Activated CD8-positive, alpha-beta memory T cell treated with anti-CD3 and anti-CD28 coated beads, Interleukin-2, amount 50 U/mL, for 48 hours (primary cell): ENCODE results near the gene DENND4A.

Experiments used
- DNase-seq: peaks from one replicate; pipeline ENCODE4 v3.0.0-alpha.2; 2020

The DENND4A gene

DNA sequence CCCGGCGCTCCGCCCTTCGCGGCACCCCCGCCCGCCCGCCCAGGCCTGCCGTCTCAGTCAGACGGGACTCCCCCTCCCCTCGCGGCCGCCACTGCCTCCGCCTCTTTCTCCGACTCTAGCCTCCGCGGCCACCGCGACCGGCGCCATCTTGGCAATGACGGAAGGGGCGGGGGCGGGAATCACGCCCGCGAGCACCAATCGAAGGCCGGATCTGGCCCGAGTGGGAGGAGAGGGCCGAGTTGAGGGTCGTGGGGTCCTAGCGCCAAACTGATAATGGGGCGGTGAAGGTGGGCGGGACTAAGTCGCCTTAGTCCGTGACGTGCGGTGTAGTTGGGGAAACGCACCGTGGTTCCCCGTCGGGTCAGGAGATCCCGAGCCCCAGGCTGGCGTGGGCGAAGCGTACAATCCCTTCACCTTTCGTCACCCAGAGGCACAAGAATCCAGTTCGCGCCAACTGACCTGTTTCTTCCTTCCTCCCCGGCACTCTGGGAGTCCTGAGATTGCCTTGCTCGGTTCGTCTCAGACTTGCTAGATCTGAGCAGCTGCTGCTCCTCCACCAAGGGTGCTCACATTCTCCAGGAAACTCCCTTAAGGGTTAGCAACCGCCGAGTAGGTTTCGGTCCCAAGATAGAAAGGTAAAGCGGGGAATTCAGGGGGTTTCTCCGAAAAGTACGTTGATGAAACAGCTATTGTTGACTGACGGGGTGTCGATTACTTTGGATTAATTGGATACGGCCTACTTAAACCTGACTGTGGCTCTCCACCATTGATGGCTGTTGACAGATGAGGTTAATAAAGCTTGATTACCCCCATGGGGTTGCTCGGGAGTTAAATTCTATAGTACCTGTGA is at the start of gene DENND4A:
Gene DENND4A (minus strand): TSS at position 156 of the 850 bp plus-strand sequence. CDS start 35,843 bp downstream, outside the sequence.
- peak; percentile 98 for DNase-seq

- no peak for DNase-seq
These were observed 49.2 kb upstream of the DENND4A start for GRCh38 chr15:65841121-65841930.

- no peak for DNase-seq
These were observed 47.9 kb upstream of the DENND4A start for GRCh38 chr15:65839985-65840384.

DNA sequence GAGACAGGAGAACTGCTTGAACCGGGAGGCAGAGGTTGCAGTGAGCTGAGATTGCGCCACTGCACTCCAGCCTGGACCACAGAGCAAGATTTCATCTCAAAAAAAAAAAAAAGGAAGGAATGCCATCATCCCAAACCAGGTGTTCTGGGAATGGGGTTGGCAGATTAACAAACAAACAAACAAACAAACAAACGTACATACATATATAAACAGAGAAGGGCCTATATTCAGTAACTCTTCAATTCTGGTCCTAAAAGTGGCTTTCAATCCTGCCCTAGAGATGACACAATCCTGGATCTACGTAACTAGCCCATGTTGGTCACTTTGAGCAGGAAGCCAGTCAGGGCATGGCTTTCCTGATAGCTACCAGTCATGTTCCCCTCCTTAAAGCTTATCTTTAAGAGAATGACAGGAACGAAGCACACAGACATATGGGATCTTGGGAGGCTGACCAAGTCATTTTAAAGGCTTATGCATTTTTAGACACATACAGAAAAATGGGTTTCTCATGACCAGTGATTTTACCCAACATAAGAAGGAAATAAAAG is 47.3 kb upstream of the DENND4A start:
- DNase-seq, result no peak

- DNase-seq, result no peak
These were observed 45.5 kb upstream of the DENND4A start for GRCh38 chr15:65837301-65838294.

DNA sequence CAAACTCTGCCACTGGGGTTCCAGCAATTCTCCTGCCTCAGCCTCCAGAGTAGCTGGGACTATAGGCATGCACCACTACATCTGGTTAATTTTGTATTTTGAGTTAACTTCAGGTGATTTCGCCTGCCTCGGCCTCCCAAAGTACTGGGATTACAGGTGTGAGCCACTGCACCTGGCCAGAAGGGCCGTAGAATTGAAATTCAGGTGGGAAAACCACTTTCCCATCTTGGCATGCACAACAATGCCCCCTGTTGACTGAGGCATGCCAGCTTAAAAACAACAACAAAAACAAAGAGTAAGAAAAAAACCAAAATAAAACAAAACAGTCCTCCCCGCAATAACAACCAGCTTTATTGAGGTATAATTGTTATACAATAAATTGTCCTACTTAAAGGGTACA is 44.6 kb upstream of the DENND4A start:
- no peak for DNase-seq

- DNase-seq, result no peak
These were observed 43.4 kb upstream of the DENND4A start for GRCh38 chr15:65835447-65835846.

DNA sequence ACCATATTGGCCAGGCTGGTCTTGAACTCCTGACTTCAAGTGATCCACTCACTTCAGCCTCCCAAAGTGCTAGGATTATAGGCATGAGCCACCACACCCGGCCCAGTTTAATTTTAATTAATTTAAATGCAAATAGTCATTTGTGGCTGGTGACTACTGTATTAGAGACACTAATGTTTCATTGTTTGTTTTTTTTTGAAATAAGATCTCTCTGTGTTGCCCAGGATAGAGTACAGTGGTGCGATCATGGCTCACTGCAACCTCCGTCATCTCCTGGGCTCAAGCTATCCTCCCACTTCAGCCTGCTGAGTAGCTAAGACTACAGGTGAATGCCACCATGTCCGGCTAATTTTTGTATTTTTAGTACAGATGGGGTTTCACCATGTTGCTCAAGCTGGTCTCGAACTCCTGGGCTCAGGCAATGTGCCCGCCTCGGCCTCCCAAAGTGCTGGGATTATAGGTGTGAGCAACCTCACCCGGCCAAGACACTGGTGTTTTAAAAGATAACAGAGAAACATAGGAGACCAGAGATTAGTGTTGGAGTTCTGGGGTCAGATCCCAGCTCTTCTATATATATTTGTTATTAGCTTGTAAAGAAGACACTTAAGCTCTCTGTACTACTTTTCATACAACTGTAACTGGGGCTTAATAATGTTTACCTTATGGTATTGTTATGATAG is 42.6 kb upstream of the DENND4A start:
- DNase-seq, result no peak

DNA sequence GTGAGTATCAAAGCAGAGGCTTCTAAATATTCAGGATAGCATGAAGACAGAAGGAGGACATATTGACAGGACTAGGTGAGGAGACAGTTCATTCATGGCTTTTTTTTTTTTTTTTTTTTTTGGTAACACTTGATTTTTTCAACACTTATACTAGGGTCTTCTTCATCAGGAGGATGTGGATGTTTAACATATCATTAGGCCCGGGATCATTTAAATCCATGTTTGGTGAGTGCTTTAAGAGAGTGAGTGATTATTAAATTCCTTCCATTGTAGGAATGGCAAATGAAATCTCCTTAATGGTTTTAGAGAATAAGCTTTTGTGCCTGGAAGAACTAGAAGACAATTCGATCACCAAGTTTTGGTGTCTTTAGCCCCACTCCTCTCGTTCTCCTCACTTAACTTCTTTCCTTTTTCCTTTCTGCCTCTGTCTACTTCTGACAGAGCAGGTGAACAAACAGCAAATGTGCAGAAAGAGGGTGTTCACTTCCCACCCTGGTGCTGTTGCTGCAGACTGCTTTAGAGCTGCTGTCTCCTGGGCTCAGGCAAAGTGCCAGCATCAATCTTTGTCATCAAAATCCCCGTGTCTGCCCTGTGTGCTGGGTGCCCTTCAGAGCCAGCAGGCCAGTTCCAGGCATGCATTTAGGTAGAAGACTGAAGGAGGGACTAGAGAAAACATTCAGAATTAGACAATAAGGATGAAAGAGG is 41.6 kb upstream of the DENND4A start:
- DNase-seq, result no peak

DNA sequence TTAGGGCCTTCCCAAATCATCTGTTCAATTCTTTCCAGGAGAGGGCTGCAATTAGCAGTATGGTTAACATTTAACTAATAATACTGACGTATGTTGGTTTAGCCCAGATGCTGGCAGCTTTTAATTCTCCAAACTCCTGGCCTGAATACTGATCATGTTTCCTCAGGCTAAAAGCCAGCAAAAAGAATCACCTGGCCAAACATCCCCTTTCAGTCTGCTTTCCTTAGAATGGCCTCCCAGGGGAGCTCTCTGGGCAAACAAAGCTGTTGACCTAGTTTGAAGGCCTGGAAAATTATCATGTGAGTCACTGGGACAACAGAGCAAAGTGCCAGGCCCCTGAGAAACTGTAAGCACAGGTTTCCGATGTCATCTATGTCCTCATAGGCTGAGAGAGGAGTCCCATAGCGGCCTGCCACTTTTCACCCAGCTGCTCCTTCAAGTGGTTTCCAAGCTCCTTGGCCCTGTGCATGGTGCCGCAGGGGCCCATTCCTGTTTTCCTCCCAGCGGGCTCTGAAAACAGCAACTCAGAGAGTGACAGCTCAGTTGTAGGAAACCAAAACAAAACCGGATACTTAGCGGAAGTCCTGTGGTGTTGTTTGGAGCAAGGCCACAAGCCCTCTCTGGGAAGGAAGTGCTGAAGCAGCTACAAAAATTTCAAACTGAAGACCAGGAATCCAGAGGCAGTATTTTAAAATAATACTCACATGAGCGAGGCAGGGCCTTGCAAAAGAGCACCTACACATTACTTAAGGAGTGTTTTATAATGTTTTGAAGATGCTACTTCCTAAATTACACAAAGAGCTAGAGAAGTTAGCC is 40.7 kb upstream of the DENND4A start:
- DNase-seq, result peak; percentile 74

DNA sequence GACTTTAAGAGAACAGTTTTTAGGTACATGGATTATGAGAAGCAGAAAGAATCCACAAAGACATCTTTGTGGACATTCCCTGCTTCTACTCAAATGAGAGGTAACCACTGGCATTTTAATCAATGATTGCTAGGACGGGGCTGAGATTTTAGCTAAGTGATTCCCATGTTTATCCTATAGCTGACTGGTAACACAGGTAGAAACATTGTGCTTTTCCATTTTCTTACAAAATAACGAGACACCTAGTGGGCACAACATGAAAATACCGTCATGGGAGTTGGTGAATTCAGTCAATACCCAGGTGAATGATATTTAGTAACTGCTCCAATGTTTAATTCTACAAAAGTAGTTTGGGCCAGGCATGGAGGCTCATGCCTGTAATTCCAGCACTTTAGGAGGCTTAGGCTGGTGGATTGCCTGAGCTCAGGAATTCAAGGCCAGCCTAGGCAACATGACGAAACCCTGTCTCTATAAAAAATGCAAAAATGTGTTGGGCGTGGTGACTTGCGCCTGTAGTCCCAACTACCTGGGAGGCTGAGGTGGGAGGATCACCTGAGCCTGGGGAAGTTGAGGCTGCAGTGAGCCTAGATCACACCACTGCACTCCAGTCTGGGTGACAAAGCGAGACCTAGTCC is 37.2 kb upstream of the DENND4A start:
- no peak for DNase-seq

GRCh38 chr15:65828585-65828984 is 36.5 kb upstream of the DENND4A start:
- no peak for DNase-seq

DNA sequence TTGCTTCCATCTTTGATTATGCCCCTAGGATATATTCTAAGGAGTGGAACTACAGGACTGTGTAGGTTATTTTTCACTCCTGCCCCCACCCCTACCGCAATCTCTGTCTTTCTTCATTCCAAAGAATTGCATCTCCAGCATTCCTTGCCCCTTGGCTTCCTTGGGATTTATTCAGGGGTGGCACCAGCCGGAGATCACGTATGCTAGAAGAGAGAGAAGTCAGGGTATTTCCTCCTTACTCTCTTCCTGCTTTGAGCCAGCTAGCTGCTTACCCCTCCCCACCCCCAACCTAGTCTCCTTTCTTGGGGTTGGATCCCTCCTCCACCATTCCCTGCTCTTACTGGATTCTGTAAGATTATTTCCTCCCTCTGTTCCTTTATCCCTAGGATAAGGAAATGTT is 35.0 kb upstream of the DENND4A start:
- no peak for DNase-seq

GRCh38 chr15:65824941-65825544 is 33.0 kb upstream of the DENND4A start:
- no peak for DNase-seq

DNA sequence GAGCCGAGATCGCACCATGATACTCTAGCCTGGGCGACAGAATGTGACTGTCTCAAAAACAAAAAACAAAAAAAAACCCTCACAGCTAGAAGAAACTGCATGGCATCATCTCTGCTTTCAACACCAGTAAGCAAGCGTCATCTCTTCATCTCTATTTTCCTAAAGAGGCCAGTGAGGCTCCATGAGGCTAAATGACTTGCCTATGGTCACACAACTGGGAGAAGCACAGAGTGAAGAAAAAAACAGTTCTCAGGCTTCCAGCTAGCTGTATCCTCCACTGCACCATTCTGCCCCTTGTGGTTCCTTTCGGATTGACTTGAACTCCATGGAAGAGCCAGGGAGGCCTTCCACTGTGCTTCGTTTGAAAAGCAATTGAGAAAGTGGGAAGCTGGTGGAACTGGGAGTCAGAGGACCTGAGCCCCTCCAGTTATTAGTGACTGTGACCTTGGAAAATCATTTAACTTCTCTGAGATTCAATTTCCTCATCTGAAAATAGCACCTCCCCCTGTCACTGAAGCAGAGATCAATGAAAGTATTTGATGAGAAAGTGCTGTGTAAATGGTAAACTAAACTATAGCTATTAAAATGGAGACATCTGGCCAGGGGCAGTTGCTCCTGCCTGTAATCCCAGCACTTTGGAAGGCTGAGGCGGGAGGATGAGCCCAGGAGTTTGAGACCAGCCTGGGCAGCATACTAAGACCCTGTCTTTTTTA is 32.1 kb upstream of the DENND4A start:
- DNase-seq, result no peak

GRCh38 chr15:65822316-65822715 is 30.2 kb upstream of the DENND4A start:
- no peak for DNase-seq

DNA sequence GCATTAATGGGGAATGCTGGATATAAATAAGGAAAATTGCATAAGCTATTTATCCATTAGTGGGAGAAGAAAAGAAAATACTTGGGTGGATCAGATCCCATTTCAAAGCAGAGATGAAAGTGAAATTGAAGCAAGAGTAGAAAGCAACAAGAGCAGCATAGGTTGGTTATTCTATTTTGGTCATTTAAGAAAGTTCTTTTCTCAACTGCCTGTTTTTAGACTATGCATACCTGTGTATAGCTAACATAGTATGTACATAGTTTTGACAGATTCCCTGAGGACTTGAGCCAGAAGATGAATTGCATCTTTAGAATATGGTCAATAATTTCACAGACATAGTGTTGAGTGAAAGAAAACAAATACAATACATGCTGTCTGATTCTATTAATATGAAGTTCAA is 29.0 kb upstream of the DENND4A start:
- no peak for DNase-seq

DNA sequence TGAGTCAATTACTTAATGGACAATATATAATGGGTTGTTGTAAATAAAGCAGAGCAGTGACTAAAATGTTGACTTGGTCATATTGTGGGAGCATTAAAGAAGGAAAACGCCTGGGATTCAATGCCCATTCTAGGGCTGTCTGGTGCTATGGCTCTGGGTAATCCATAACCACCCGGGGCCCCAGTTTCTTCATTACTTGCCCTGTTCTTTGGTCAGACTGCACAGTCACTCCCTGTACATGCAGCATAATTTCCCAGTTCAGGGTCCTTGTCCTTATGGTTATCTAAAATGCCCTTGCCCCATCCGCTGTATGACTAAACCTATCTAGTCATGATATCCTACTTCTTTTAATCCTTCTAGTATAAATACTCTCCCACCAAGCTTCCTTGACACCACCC is 27.5 kb upstream of the DENND4A start:
- no peak for DNase-seq
